SJSA1 (cell line): ENCODE results near the gene ROGDI. TPM values are rescaled to one million over a fixed set of nuclear protein-coding genes. Genes with fewer than 3 reads are reported as not detected.
"Not testable (repeated sequence)": the region's sequence is repeated elsewhere in the genome, so short reads cannot be mapped to it uniquely, and the experiment has no call there.

Experiments used
- DNase-seq, 2 experiments: peaks; one replicate each; pipeline ENCODE4 v3.0.0-alpha.2; 2015 to 2020; ENCODE audit warnings: low spot score in 2 of 2, low read depth in 1 of 2
- H3K27ac ChIP-seq: fragments of 250-450 bp; sonication (Bioruptor Pico); 2 replicates; pipeline ENCODE4 v1.5.1; 2020; ENCODE audit warnings: mild to moderate bottlenecking, moderate library complexity
- H3K27me3 ChIP-seq: fragments of 250-450 bp; sonication (Bioruptor Pico); replicated peaks from 2 replicates; pipeline ENCODE4 v1.5.1; 2020; ENCODE audit warnings: mild to moderate bottlenecking, moderate library complexity
- H3K36me3 ChIP-seq: fragments of 250-450 bp; sonication (Bioruptor Pico); 2 replicates; pipeline ENCODE4 v1.5.1; 2020; ENCODE audit warnings: mild to moderate bottlenecking
- H3K4me1 ChIP-seq: fragments of 250-450 bp; sonication (Bioruptor Pico); replicated peaks from 2 replicates; pipeline ENCODE4 v1.6.1; 2021; ENCODE audit warnings: mild to moderate bottlenecking
- H3K4me3 ChIP-seq: fragments of 250-450 bp; sonication (Bioruptor Pico); 2 replicates; pipeline ENCODE4 v1.5.1; 2020; ENCODE audit warnings: mild to moderate bottlenecking
- H3K9me3 ChIP-seq: fragments of 250-450 bp; sonication (Bioruptor Pico); replicated peaks from 2 replicates; pipeline ENCODE4 v1.5.1; 2020; ENCODE audit warnings: mild to moderate bottlenecking
- total RNA-seq: library from RNA; depleted of rRNA; stranded (reverse); fragments of >200 nt; shearing (Covaris generic); gene quantifications from 2 replicates; pipeline ENCODE4 v1.2.3, GENCODE V29; 2014

The ROGDI gene
- total RNA-seq, 1 experiment from 2014 or later: 15.1 TPM

- H3K27ac ChIP-seq: no peak overlapping the region
- no peaks in the 10 kb centered on the region for H3K27me3 ChIP-seq
- H3K4me1 ChIP-seq: no peaks in the 10 kb centered on the region
- H3K4me3 ChIP-seq: no peak overlapping the region
- H3K9me3 ChIP-seq: no peaks in the 10 kb centered on the region
- DNase-seq: no peak
- H3K36me3 ChIP-seq: no peaks in the 10 kb centered on the region
Observed at GRCh38 chr16:4792951-4793513, 9.4 kb downstream of the ROGDI start.

DNA sequence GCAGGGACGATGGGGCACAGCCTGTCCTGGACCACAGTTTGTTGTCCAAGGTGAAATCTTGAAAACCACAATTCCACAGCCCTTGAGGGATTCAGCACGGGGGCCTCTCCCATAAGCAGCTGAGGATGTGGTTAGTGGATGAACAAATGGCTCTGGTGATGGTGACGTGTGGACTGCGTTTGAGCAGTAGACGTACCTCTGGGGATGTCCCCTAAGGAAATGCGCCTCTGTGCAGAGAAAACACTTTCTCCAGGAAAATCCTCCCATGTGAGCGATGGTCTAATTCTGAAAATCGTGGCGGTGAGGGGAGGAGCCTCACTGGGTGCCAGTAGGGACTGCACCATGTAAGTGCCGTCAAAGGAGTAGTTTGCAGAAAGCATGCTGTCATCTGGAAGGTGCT lies 11.6 kb downstream of the ROGDI start:
- Histone ChIP-seq H3K27ac (no peak overlapping the region), H3K4me1 (no peaks in the 10 kb centered on the region), H3K4me3 (no peak overlapping the region), H3K36me3 (no peaks in the 10 kb centered on the region), H3K27me3 (no peaks in the 10 kb centered on the region), H3K9me3 (no peaks in the 10 kb centered on the region)
- no peak for DNase-seq

DNA sequence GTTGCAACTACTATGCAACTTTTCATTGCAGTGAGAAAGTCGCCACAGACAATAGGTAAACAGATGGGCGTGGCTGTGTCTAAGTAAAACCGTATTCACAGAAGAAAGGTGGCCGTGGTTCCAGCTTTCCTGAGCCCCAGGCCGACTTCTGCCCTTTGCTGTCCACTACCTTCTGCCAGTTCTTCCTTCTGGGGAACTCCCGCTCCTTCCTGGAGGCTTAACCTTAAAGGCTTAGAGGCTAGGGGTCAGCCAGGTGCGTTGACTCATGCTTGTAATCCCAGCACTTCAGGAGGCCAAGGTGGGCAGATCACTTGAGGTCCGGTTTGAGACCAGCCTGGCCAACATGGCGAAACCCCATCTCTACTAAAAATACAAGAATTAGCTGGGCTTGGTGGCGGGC lies 12.2 kb downstream of the ROGDI start:
- H3K36me3 ChIP-seq: no peaks in the 10 kb centered on the region
- DNase-seq: no peak
- no peak overlapping the region for H3K4me3 ChIP-seq
- H3K4me1 ChIP-seq: no peaks in the 10 kb centered on the region
- H3K27me3 ChIP-seq: no peaks in the 10 kb centered on the region
- H3K27ac ChIP-seq: no peak overlapping the region
- no peaks in the 10 kb centered on the region for H3K9me3 ChIP-seq

DNA sequence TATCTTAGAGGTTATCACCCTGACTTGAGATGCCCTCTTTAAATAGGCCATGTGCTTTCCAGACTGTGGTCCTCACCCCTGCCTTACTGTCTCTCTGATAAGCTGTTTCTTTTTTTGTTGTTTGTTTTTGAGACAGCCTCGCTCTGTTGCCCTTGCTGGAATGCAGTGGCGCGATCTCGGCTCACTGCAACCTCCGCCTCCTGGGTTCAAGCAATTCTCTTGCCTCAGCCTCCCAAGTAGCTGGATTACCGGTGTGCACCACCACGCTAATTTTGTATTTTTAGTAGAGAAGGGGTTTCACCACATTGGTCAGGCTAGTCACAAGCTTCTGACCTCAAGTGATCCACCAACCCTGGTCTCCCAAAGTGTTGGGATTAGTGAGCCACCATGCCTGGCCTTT lies 13.5 kb downstream of the ROGDI start:
- H3K27me3 ChIP-seq: no peaks in the 10 kb centered on the region
- no peak for DNase-seq
- H3K4me3 ChIP-seq: no peak overlapping the region
- H3K9me3 ChIP-seq: no peaks in the 10 kb centered on the region
- H3K4me1 ChIP-seq: no peaks in the 10 kb centered on the region
- no peaks in the 10 kb centered on the region for H3K36me3 ChIP-seq
- H3K27ac ChIP-seq: no peak overlapping the region

- Histone ChIP-seq H3K27me3 (no peaks in the 10 kb centered on the region), H3K4me1 (no peaks in the 10 kb centered on the region), H3K9me3 (no peaks in the 10 kb centered on the region), H3K36me3 (no peaks in the 10 kb centered on the region), H3K27ac (no peak overlapping the region), H3K4me3 (no peak overlapping the region)
- DNase-seq: no peak
Observed at GRCh38 chr16:4788489-4788889, 13.9 kb downstream of the ROGDI start.

- H3K4me1 ChIP-seq: no peaks in the 10 kb centered on the region
- DNase-seq: no peak
- H3K4me3 ChIP-seq: no peak within 1 kb of the TSS
- H3K36me3 ChIP-seq: no peaks in the 10 kb centered on the region
- no peaks in the 10 kb centered on the region for H3K27me3 ChIP-seq
- H3K9me3 ChIP-seq: no peaks in the 10 kb centered on the region
- H3K27ac ChIP-seq: no peak within 1 kb of the TSS
Observed at GRCh38 chr16:4787627-4788482, 14.6 kb downstream of the ROGDI start, which contains the start of gene SEPTIN12. Gene SEPTIN12 (minus strand): TSS chr16:4788345. CDS start chr16:4787645, 700 bp downstream.

DNA sequence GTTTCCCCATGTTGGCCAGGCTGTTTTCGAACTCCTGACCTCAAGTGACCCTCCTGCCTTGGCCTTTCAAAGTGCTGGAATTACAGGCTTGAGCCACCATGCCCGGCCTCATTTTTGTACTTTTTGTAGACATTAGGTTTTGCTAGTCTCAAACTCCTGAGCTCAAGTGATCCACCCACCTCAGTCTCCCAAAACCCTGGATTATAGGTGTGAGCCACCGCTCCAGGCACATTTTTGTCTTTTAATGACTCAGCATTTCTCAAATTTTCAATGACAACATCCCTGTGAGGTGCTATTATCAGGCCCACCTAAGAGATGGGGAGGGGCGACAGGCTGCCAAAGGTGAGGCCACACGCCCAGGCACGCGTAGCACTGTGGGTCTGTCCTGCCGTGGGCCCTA lies 15.4 kb downstream of the ROGDI start:
- Histone ChIP-seq H3K27me3 (no peaks in the 10 kb centered on the region), H3K4me1 (no peaks in the 10 kb centered on the region), H3K9me3 (no peaks in the 10 kb centered on the region), H3K4me3 (no peak overlapping the region), H3K27ac (no peak overlapping the region), H3K36me3 (no peaks in the 10 kb centered on the region)
- DNase-seq: no peak

GRCh38 chr16:4785758-4786433 lies 16.5 kb downstream of the ROGDI start:
- H3K27me3 ChIP-seq: no peaks in the 10 kb centered on the region; the same call in 1 of the 2 replicates
- H3K36me3 ChIP-seq: no peaks in the 10 kb centered on the region
- no peaks in the 10 kb centered on the region for H3K9me3 ChIP-seq
- no peak overlapping the region for H3K4me3 ChIP-seq
- H3K4me1 ChIP-seq: no peaks in the 10 kb centered on the region
- DNase-seq: no peak
- no peak overlapping the region for H3K27ac ChIP-seq

DNA sequence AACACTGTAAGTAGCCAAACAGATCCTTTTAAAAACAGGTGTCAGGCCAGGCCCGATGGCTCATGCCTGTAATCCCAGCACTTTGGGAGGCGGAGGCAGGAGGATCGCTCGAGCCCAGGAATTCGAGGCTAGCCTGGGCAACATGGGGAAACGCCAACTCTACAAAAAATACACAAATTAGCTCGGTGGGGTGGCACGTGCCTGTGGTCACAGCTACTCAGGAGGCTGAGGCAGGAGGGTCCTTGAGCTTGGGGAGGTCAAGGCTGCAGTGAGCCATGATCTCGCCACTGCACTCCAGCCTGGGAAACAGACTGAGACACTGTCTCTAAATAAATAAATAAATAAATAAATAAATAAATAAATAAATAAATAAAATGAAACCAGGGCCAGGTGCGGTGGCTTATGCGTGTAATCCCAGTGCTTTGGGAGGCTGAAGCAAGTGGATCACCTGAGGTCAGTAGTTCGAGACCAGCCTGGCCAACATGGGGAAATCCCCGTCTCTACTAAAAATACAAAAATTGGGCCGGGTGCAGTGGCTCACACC lies 17.9 kb downstream of the ROGDI start:
- not testable (repeated sequence) for H3K9me3 ChIP-seq, H3K4me3 ChIP-seq, H3K36me3 ChIP-seq, DNase-seq, H3K27me3 ChIP-seq, H3K27ac ChIP-seq, H3K4me1 ChIP-seq

DNA sequence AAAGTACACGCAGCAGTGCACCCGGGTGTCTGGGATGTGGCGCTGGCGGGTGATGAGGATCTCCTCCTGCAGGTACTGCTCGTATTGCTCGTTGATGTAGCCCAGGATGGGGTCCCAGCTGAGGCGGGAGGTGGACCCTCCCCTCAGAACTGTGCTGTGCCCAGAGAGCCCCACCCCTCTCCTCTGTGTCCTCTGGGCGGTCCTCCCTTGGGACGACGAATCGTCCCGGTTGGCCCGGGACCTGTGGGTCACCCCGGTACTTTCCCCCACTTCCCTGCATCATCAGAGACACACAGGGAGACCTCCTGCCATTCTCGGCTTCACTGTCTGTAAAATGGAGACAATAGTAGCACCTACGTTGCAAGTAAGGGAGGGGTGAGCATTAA lies 18.5 kb downstream of the ROGDI start:
- H3K9me3 ChIP-seq: no peaks in the 10 kb centered on the region
- H3K27me3 ChIP-seq: no peaks in the 10 kb centered on the region; the same call in 1 of the 2 replicates
- no peaks in the 10 kb centered on the region for H3K36me3 ChIP-seq
- H3K4me1 ChIP-seq: no peaks in the 10 kb centered on the region
- no peak overlapping the region for H3K27ac ChIP-seq
- no peak overlapping the region for H3K4me3 ChIP-seq
- no peak for DNase-seq

DNA sequence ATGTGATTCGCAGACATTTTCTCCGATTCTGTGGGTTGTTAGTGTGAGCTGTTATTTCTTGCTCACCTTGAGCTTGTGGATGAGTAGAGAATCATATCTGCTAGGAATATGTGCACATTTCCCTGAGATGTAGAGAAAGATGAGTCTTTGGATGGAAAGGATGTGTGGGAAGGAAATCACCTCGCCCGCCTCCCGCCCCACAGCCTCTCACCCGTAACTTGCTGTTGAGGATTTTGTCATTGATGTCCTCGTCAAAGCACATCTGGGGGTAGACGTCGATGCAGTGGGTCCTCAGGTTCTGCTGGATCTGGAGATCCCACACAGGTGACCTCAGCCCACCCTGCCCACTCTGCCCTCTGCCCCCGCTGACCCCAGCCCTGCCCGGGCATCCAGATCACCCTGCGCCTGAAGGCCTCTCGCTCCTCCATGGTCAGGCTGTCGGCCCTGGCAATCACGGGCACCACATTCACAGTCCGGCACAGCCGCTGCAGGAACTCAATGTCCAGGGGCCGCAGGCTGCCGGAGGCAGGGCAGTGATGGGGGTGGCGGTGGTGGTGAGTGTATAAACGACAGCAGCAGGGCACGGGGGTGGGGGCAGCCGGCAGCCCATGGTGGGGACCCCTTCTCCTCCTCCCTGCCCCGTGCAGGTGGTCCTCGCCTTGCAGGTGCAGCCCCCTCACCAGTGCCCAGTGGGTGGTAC lies 19.0 kb downstream of the ROGDI start:
- Histone ChIP-seq H3K4me1 (no peaks in the 10 kb centered on the region), H3K27ac (no peak overlapping the region), H3K4me3 (no peak overlapping the region), H3K36me3 (no peaks in the 10 kb centered on the region), H3K9me3 (no peaks in the 10 kb centered on the region), H3K27me3 (no peaks in the 10 kb centered on the region; the same call in 1 of the 2 replicates)
- no peak for DNase-seq

DNA sequence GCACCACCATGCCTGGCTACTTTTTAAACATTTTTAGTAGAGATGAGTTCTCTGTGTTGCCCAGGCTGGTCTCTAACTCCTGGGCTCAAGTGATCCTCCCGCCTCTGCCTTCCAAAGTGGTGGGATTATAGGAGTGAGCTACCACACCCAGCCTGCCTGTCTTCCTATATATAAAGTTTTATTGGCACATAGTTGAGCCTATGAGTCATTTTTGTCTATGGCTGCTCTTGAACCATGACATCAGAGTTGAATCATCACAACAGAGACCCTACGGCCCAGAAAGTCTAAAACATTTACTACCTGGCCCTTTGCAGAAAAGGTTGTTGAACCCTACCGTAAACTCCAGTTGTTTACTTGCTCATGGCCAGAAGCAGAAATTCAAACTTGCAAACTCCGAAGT lies 22.2 kb downstream of the ROGDI start:
- Histone ChIP-seq H3K27me3 (no peaks in the 10 kb centered on the region; the same call in 1 of the 2 replicates), H3K4me3 (no peak overlapping the region), H3K27ac (no peak overlapping the region), H3K9me3 (no peaks in the 10 kb centered on the region), H3K4me1 (no peaks in the 10 kb centered on the region), H3K36me3 (no peaks in the 10 kb centered on the region)
- no peak for DNase-seq

DNA sequence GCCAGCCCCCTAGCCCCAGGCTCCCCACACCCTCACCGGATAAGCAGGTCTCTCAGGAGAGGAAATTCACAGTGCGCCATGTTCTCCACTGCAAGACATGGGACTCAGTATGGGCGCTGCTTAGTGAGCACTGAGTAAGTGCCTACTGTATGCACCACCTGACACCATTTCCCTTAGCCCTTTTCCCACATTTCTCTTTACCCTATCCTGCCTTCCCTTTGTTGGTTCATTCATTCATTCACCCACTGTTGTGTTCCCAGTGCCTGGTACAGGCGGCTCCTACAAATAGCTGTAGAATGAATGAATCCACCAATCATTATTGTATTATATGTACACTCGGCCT lies 24.4 kb downstream of the ROGDI start:
- H3K4me1 ChIP-seq: no peaks in the 10 kb centered on the region
- no peak for DNase-seq

More for the DNA sequence above, 24.4 kb downstream of the ROGDI start:
- Histone ChIP-seq H3K4me3 (no peak overlapping the region), H3K9me3 (no peaks in the 10 kb centered on the region), H3K27ac (no peak overlapping the region), H3K27me3 (no peaks in the 10 kb centered on the region; the same call in 1 of the 2 replicates), H3K36me3 (no peaks in the 10 kb centered on the region)
